H1 (cell line): ENCODE measurements around the gene EPHB3. TPM values are rescaled to one million over a fixed set of nuclear protein-coding genes. Genes with fewer than 3 reads are reported as not detected.

Source experiments
- ASH2L ChIP-seq: fragments of 200-600, 300-600 bp; sonication (generic); IDR thresholded peaks from one replicate; pipeline ENCODE4 v1.7.1; 2017; ENCODE audit warnings: low read length
- BACH1 ChIP-seq: IDR thresholded peaks from 2 replicates; pipeline ENCODE4 v1.6.1; 2012; ENCODE audit warnings: low read length, improper control_type of control experiment
- GTF2F1 ChIP-seq: IDR thresholded peaks from 2 replicates; pipeline ENCODE4 v1.6.1; 2012; ENCODE audit warnings: low read depth, low read length, improper control_type of control experiment, borderline replicate concordance
- HDAC2 ChIP-seq, 2 experiments: fragments of 300-600 bp in 1 of 2; sonication (generic) in 1 of 2; IDR thresholded peaks; 2 replicates each; pipeline ENCODE4 v1.6.1; 2011 to 2012; ENCODE audit warnings: low read depth in 2 of 2, low read length in 2 of 2, mild to moderate bottlenecking in 2 of 2, moderate library complexity in 2 of 2, borderline replicate concordance in 1 of 2, inconsistent platforms in 1 of 2
- HDAC6 ChIP-seq: IDR thresholded peaks from one replicate; pipeline ENCODE4 v1.7.1; 2012; ENCODE audit warnings: low read depth, mild to moderate bottlenecking, inconsistent platforms, low read length, moderate library complexity
- JUND ChIP-seq: IDR thresholded peaks from 2 replicates; pipeline ENCODE4 v1.6.1; 2011; ENCODE audit warnings: mild to moderate bottlenecking, improper control_type of control experiment, low read length
- KDM1A ChIP-seq: fragments of 200-600, 300-600 bp; sonication (generic); IDR thresholded peaks from 2 replicates; pipeline ENCODE4 v1.7.1; 2016; ENCODE audit warnings: mild to moderate bottlenecking, low read length, borderline replicate concordance
- KDM4A ChIP-seq: IDR thresholded peaks from one replicate; pipeline ENCODE4 v1.7.1; 2012; ENCODE audit warnings: low read depth, mild to moderate bottlenecking, moderate library complexity, low read length, inconsistent platforms; ENCODE audit not compliant: severe bottlenecking
- MAX ChIP-seq: IDR thresholded peaks from 2 replicates; pipeline ENCODE4 v1.6.1; 2012; ENCODE audit warnings: inconsistent platforms
- PHF8 ChIP-seq: fragments of 200-600 bp; sonication (generic); conservative IDR thresholded peaks from 2 replicates; pipeline ENCODE4 v1.7.1; 2012; ENCODE audit warnings: low read depth, mild to moderate bottlenecking, inconsistent platforms, low read length, moderate library complexity
- POLR2A ChIP-seq, 2 experiments: IDR thresholded peaks; 1 replicate in 1 of 2; 2 replicates in 1 of 2; pipeline ENCODE4 v1.6.1; 2011; ENCODE audit warnings: low read depth in 2 of 2, low read length in 2 of 2, mild to moderate bottlenecking in 2 of 2; ENCODE audit errors: control extremely low read depth in 1 of 2
- POU5F1 ChIP-seq: IDR thresholded peaks from 2 replicates; pipeline ENCODE4 v1.6.1; 2011; ENCODE audit warnings: low read depth, mild to moderate bottlenecking, low read length, moderate library complexity
- RAD21 ChIP-seq, 2 experiments: IDR thresholded peaks in 1 of 2; conservative IDR thresholded peaks in 1 of 2; 2 replicates each; pipeline ENCODE4 v1.6.1; 2011; ENCODE audit warnings: low read depth in 2 of 2, low read length in 2 of 2, improper control_type of control experiment in 1 of 2, inconsistent platforms in 1 of 2, mild to moderate bottlenecking in 1 of 2, moderate library complexity in 1 of 2
- SIN3A ChIP-seq, 2 experiments: IDR thresholded peaks in 1 of 2; conservative IDR thresholded peaks in 1 of 2; 2 replicates each; pipeline ENCODE4 v1.6.1; 2011 to 2012; ENCODE audit warnings: low read length in 2 of 2, improper control_type of control experiment in 1 of 2, low read depth in 1 of 2, mild to moderate bottlenecking in 1 of 2
- SP2 ChIP-seq: IDR thresholded peaks from 2 replicates; pipeline ENCODE4 v1.6.1; 2012; ENCODE audit warnings: mild to moderate bottlenecking, low read length, inconsistent platforms
- TAF7 ChIP-seq: optimal IDR thresholded peaks from 2 replicates; pipeline ENCODE3; 2011; ENCODE audit warnings: low read depth, mild to moderate bottlenecking, inconsistent platforms, low read length, moderate library complexity, borderline replicate concordance
- TBP ChIP-seq: IDR thresholded peaks from 2 replicates; pipeline ENCODE4 v1.6.1; 2011; ENCODE audit warnings: low read depth, low read length, improper control_type of control experiment
- TCF12 ChIP-seq: IDR thresholded peaks from 2 replicates; pipeline ENCODE4 v1.6.1; 2011; ENCODE audit warnings: low read depth, mild to moderate bottlenecking, low read length
- YY1 ChIP-seq: IDR thresholded peaks from 2 replicates; pipeline ENCODE4 v1.6.1; 2011; ENCODE audit warnings: low read depth, mild to moderate bottlenecking, low read length
- polyA plus RNA-seq, 7 experiments: library from polyadenylated mRNA; depleted of rRNA in 3 of 7; stranded (reverse) in 5 of 7; unstranded in 2 of 7; fragments of >200 nt in 5 of 7; fragments of 200-250 nt in 2 of 7; gene quantifications; 1 replicate in 5 of 7; 2 replicates in 1 of 7; 4 replicates in 1 of 7; pipeline versions ENCODE4 v1.2.1 to v1.2.3, GENCODE V29; 2011 to 2013; ENCODE audit warnings: missing spikeins in 2 of 7, mixed read lengths in 2 of 7
- total RNA-seq: library from RNA; stranded (reverse); fragmentation: NEBNext Ultra II Directional; extraction: Animal tissue kit (Norgen Biotek cat#: 25700); gene quantifications from 2 replicates; pipeline ENCODE4 v1.2.1, GENCODE V29; 2021
- TF ChIP-seq, protein P1 (sequence below), 3 experiments: IDR thresholded peaks; 1 replicate in 2 of 3; 2 replicates in 1 of 3; pipeline versions ENCODE4 v1.5.1 to v1.6.1; 2011; ENCODE audit warnings: low read length in 3 of 3, mild to moderate bottlenecking in 3 of 3, inconsistent platforms in 2 of 3, low read depth in 1 of 3, moderate library complexity in 1 of 3; ENCODE audit not compliant: insufficient read depth in 1 of 3; ENCODE audit errors: control extremely low read depth in 1 of 3
- TF ChIP-seq, protein P2 (sequence below): IDR thresholded peaks from 2 replicates; pipeline ENCODE4 v1.6.1; 2012; ENCODE audit warnings: inconsistent platforms

Gene EPHB3
- total and polyA plus RNA-seq, 2 of the 8 experiments (the other 6 are each of a cell fraction or from before 2014, with no cell fraction given): 0.41 to 0.91 TPM

DNA sequence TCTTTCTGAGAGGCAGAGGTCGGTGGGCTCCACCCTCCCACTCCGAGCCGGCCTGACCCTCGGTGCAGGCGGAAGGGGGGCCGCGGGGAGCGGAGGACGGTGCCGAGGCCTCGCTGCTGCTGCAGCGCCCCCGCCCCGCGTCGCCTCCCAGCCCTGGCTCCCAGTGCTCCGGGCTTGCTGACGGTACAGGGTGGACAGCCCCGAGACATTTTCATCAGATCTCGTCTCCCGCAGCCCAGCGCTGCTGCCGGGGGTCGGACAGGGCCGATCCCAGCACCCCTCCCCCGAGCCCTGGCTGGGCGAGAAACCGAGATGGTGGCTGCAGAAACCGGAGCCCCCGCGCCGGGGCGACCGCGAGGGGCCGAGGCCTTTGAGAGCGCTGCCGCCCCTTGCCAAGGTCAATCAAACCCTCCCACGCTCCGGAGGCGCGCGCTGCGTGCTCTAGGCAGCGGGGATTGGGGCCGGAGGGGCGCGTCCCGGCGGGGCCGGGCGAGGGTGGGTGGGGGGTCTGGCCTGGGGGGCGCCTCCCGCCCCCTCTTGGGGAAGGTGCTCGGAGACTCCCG, 42.5 kb downstream of the EPHB3 start (continued):
- TF ChIP-seq, protein P1, sequence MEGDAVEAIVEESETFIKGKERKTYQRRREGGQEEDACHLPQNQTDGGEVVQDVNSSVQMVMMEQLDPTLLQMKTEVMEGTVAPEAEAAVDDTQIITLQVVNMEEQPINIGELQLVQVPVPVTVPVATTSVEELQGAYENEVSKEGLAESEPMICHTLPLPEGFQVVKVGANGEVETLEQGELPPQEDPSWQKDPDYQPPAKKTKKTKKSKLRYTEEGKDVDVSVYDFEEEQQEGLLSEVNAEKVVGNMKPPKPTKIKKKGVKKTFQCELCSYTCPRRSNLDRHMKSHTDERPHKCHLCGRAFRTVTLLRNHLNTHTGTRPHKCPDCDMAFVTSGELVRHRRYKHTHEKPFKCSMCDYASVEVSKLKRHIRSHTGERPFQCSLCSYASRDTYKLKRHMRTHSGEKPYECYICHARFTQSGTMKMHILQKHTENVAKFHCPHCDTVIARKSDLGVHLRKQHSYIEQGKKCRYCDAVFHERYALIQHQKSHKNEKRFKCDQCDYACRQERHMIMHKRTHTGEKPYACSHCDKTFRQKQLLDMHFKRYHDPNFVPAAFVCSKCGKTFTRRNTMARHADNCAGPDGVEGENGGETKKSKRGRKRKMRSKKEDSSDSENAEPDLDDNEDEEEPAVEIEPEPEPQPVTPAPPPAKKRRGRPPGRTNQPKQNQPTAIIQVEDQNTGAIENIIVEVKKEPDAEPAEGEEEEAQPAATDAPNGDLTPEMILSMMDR (IDR thresholded peaks at IDR 0.05; ENCODE audit: control extremely low read depth in 1 of 3, insufficient read depth in 1 of 3, low read depth in 1 of 3, low read length in 3 of 3): peak in 2 of 3 experiments; percentile 2 to 9; a peak in 2 of 4 replicates
- TF ChIP-seq BACH1 (no peak), RAD21 (IDR thresholded peaks at IDR 0.05 in 1 of 2, conservative IDR thresholded peaks at IDR 0.05 in 1 of 2; ENCODE audit: low read depth in 2 of 2, low read length in 2 of 2) (no peak; a peak in 1 of 4 replicates), TCF12 (no peak), TBP (no peak), MAX (no peak), JUND (no peak), HDAC6 (no peak), SP2 (no peak), KDM1A (no peak), POLR2A (IDR thresholded peaks at IDR 0.05; ENCODE audit: control extremely low read depth in 1 of 2, low read depth in 2 of 2, low read length in 2 of 2) (no peak), POU5F1 (no peak), HDAC2 (IDR thresholded peaks at IDR 0.05; ENCODE audit: borderline replicate concordance in 1 of 2, low read depth in 2 of 2, low read length in 2 of 2) (no peak), TAF7 (no peak), ASH2L (peak; percentile 22), KDM4A (peak; percentile 51), GTF2F1 (no peak), SIN3A (conservative IDR thresholded peaks at IDR 0.05 in 1 of 2, IDR thresholded peaks at IDR 0.05 in 1 of 2; ENCODE audit: low read depth in 1 of 2, low read length in 2 of 2) (no peak), PHF8 (no peak), YY1 (no peak)
- TF ChIP-seq, protein P2, sequence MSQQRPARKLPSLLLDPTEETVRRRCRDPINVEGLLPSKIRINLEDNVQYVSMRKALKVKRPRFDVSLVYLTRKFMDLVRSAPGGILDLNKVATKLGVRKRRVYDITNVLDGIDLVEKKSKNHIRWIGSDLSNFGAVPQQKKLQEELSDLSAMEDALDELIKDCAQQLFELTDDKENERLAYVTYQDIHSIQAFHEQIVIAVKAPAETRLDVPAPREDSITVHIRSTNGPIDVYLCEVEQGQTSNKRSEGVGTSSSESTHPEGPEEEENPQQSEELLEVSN: 0 out of 2 replicates have a peak, but pooled peaks have one; percentile 9
